ENCODE results near the gene PAAF1. TPM values are rescaled to one million over a fixed set of nuclear protein-coding genes. Genes with fewer than 3 reads are reported as not detected.

Gene PAAF1
- polyA plus RNA-seq (2011; rRNA removed), result 12.2 and 14.7 TPM in 2 replicates
- polyA minus RNA-seq (2011; rRNA and poly(A)+ RNA removed), result 7.4 and 8.4 TPM in 2 replicates

- H3K36me3 ChIP-seq (ENCODE audit: control insufficient read depth, insufficient read depth, low read length), result peaks cover 3% of the 10 kb centered on the region
- TF ChIP-seq CTCF (IDR thresholded peaks at IDR 0.05; ENCODE audit: insufficient read depth, low read depth, low read length), result no peak
- H3K4me3 ChIP-seq (ENCODE audit: low read depth, low read length), result peak within 1 kb of the TSS; percentile 62
- POLR2A ChIA-PET, result no interaction called here
- H3K27me3 ChIP-seq (ENCODE audit: control insufficient read depth, insufficient read depth, low read length), result no peaks in the 10 kb centered on the region
- DNase-seq (ENCODE audit: low read depth), result peak; percentile 82
- CTCF ChIA-PET, result no interaction called here
These were observed at the start of gene PAAF1, which contains the start of gene COA4 for GRCh38 chr11:73876424-73877310. PAAF1 (plus strand) TSS chr11:73876999; CDS start chr11:73877022, 23 bp downstream. COA4 (minus strand) TSS chr11:73876846; CDS start chr11:73873378, 3,468 bp downstream.

- Histone ChIP-seq H3K27me3 (ENCODE audit: control insufficient read depth, insufficient read depth, low read length) (no peaks in the 10 kb centered on the region), H3K36me3 (ENCODE audit: control insufficient read depth, insufficient read depth, low read length) (no peaks in the 10 kb centered on the region), H3K4me3 (ENCODE audit: low read depth, low read length) (no peak overlapping the region)
- DNase-seq (ENCODE audit: low read depth), result no peak
- POLR2A ChIA-PET, result no interaction called here
- CTCF ChIA-PET, result interaction anchor here (0.9 kb wide), 1 partner anchor 25 kb away, joined by 3 read pairs; no protein-coding TSS in a partner anchor
- no peak for TF ChIP-seq CTCF (IDR thresholded peaks at IDR 0.05; ENCODE audit: insufficient read depth, low read depth, low read length)
These were observed 46.5 kb upstream of the PAAF1 start for GRCh38 chr11:73830261-73830660.

- ChIA-PET CTCF (interaction anchor here (1.1 kb wide), 2 partner anchors 11 to 12 kb away, joined by 3 to 6 read pairs; no protein-coding TSS in a partner anchor), POLR2A (no interaction called here)
- no peak overlapping the region for H3K4me3 ChIP-seq (ENCODE audit: low read depth, low read length)
- no peak for DNase-seq (ENCODE audit: low read depth)
- H3K27me3 ChIP-seq (ENCODE audit: control insufficient read depth, insufficient read depth, low read length), result no peaks in the 10 kb centered on the region
- TF ChIP-seq CTCF (IDR thresholded peaks at IDR 0.05; ENCODE audit: insufficient read depth, low read depth, low read length), result no peak
- no peaks in the 10 kb centered on the region for H3K36me3 ChIP-seq (ENCODE audit: control insufficient read depth, insufficient read depth, low read length)
These were observed 43.7 kb upstream of the PAAF1 start for GRCh38 chr11:73833067-73833466.

- TF ChIP-seq CTCF (IDR thresholded peaks at IDR 0.05; ENCODE audit: insufficient read depth, low read depth, low read length), result no peak
- no peak overlapping the region for H3K4me3 ChIP-seq (ENCODE audit: low read depth, low read length)
- ChIA-PET CTCF (no interaction called here), POLR2A (no interaction called here)
- H3K27me3 ChIP-seq (ENCODE audit: control insufficient read depth, insufficient read depth, low read length), result no peaks in the 10 kb centered on the region
- H3K36me3 ChIP-seq (ENCODE audit: control insufficient read depth, insufficient read depth, low read length), result no peaks in the 10 kb centered on the region
- DNase-seq (ENCODE audit: low read depth), result no peak
These were observed 38.2 kb upstream of the PAAF1 start for GRCh38 chr11:73838443-73839122.

- H3K4me3 ChIP-seq (ENCODE audit: low read depth, low read length), result no peak overlapping the region
- no peaks in the 10 kb centered on the region for H3K27me3 ChIP-seq (ENCODE audit: control insufficient read depth, insufficient read depth, low read length)
- no peaks in the 10 kb centered on the region for H3K36me3 ChIP-seq (ENCODE audit: control insufficient read depth, insufficient read depth, low read length)
- TF ChIP-seq CTCF (IDR thresholded peaks at IDR 0.05; ENCODE audit: insufficient read depth, low read depth, low read length), result no peak
- ChIA-PET POLR2A (no interaction called here), CTCF (no interaction called here)
- no peak for DNase-seq (ENCODE audit: low read depth)
These were observed 37.7 kb upstream of the PAAF1 start for GRCh38 chr11:73839123-73839457.

Data from BJ (cell line).